Measurements from ENCODE around the gene MSX1. TPM values are rescaled to one million over a fixed set of nuclear protein-coding genes. Genes with fewer than 3 reads are reported as not detected.

Gene MSX1
- total and polyA plus RNA-seq, 2 donors (not counting 3 experiments of a cell fraction or from before 2014, with no cell fraction given) = 5.0 to 6.2 TPM

GRCh38 chr4:4851906-4852305, 7.6 kb upstream of the MSX1 start:
- no TSS peak for BruUV-seq (replicated peaks)
- no peak overlapping the region for H3K4me3 ChIP-seq (replicated peaks in 1 of 3; ENCODE audit: insufficient read depth in 1 of 3, low read depth in 1 of 3, low read length in 3 of 3)
- no peaks in the 10 kb centered on the region for H3K36me3 ChIP-seq (ENCODE audit: control insufficient read depth in 2 of 2, extremely low read depth in 1 of 2, insufficient read depth in 2 of 2, low read length in 2 of 2)
- no peak overlapping the region for H2AFZ ChIP-seq (ENCODE audit: low read depth, low read length)
- H3K79me2 ChIP-seq (ENCODE audit: control insufficient read depth, insufficient read depth, low read length) = no peaks in the 10 kb centered on the region
- dilution Hi-C loops (cut with MboI; ENCODE audit: extremely low pct_ligation_motif_present, low sequenced_read_pairs) = no loop called here
- no peaks in the 10 kb centered on the region for H4K20me1 ChIP-seq (replicated peaks; ENCODE audit: control insufficient read depth, extremely low read depth, insufficient read depth, low read length)
- no peaks in the 10 kb centered on the region for H3K9me1 ChIP-seq (replicated peaks; ENCODE audit: control insufficient read depth, extremely low read depth, insufficient read depth, low read length)
- POLR2A ChIA-PET = no interaction called here
- H3K27ac ChIP-seq (ENCODE audit: insufficient read depth, low read depth, low read length) = no peak overlapping the region
- H3K27me3 ChIP-seq (ENCODE audit: control insufficient read depth in 2 of 2, insufficient read depth in 2 of 2, low read length in 2 of 2) = peaks cover 40 to 59% of the 10 kb centered on the region in 2 experiments
- CTCF ChIA-PET = interaction anchor here (0.7 kb wide), 1 partner anchor 183 kb away, joined by 4 read pairs; no protein-coding TSS in a partner anchor
- DNase-seq (ENCODE audit: low read depth, low spot score) (no peak), FAIRE-seq (no peak)
- no peak overlapping the region for H3K4me2 ChIP-seq (ENCODE audit: insufficient read depth, low read length)
- intact Hi-C loops (cut with micrococcal nuclease) = loop anchor here (10.0 kb wide), 1 partner anchor 277 kb away; no protein-coding TSS in a partner anchor
- H3K9ac ChIP-seq (replicated peaks; ENCODE audit: extremely low read depth, insufficient read depth, low read length) = no peak overlapping the region
- H3K9me3 ChIP-seq (replicated peaks; ENCODE audit: control insufficient read depth, insufficient read depth, low read length) = no peaks in the 10 kb centered on the region
- TF ChIP-seq MAX (IDR thresholded peaks at IDR 0.05; ENCODE audit: insufficient read depth, insufficient read length) = no peak
- no peak for TF ChIP-seq FOS (IDR thresholded peaks at IDR 0.05; ENCODE audit: borderline replicate concordance, insufficient read depth, low read length)
- no peak for TF ChIP-seq GATA2 (IDR thresholded peaks at IDR 0.05; ENCODE audit: insufficient read depth, insufficient read length, low read depth, low read length)
- no peak for TF ChIP-seq JUN (IDR thresholded peaks at IDR 0.05; ENCODE audit: borderline replicate concordance, insufficient read depth, insufficient read length, low read depth)
- no peak for TF ChIP-seq POLR2AphosphoS5 (IDR thresholded peaks at IDR 0.05; ENCODE audit: insufficient read depth, low read depth, low read length)
- no peak for TF ChIP-seq MYC (IDR thresholded peaks at IDR 0.05; ENCODE audit: low read depth, low read length)
- no peak for TF ChIP-seq CTCF (IDR thresholded peaks at IDR 0.05; ENCODE audit: extremely low read depth in 1 of 2, insufficient read depth in 1 of 2, low read depth in 1 of 2, low read length in 2 of 2)
- peaks cover 6% of the 10 kb centered on the region for H3K4me1 ChIP-seq (ENCODE audit: control insufficient read depth, extremely low read depth, insufficient read depth, low read length)
